Neuronal stem cell (in vitro differentiated cells): ENCODE measurements around the gene NOA1.
"Not testable (repeated sequence)": the region's sequence is repeated elsewhere in the genome, so short reads cannot be mapped to it uniquely, and the experiment has no call there.

Experiments used
- DNase-seq: peaks from one replicate; pipeline ENCODE4 v3.0.0-alpha.2; 2013; ENCODE audit warnings: low spot score
- H2AFZ ChIP-seq: one replicate; pipeline ENCODE4 v1.6.1; 2013; ENCODE audit warnings: mild to moderate bottlenecking, low read length, inconsistent platforms
- H2AK5ac ChIP-seq: 2 replicates; pipeline ENCODE4 v1.6.1; 2013; ENCODE audit warnings: low read depth, mild to moderate bottlenecking, inconsistent platforms, low read length, moderate library complexity, mixed read lengths
- H2BK120ac ChIP-seq: 2 replicates; pipeline ENCODE4 v1.6.1; 2013; ENCODE audit warnings: low read depth, mild to moderate bottlenecking, inconsistent platforms, low read length, moderate library complexity, mixed read lengths
- H2BK12ac ChIP-seq: one replicate; pipeline ENCODE4 v1.6.1; 2013; ENCODE audit warnings: low read length, inconsistent platforms
- H2BK15ac ChIP-seq: 2 replicates; pipeline ENCODE4 v1.6.1; 2013; ENCODE audit warnings: mild to moderate bottlenecking, low read length, inconsistent platforms, mixed read lengths
- H2BK5ac ChIP-seq: one replicate; pipeline ENCODE4 v1.6.1; 2013; ENCODE audit warnings: inconsistent platforms, mild to moderate bottlenecking, low read length, moderate library complexity
- H3K14ac ChIP-seq: one replicate; pipeline ENCODE4 v1.6.1; 2013; ENCODE audit warnings: low read length, inconsistent platforms
- H3K18ac ChIP-seq: 2 replicates; pipeline ENCODE4 v1.6.1; 2013; ENCODE audit warnings: low read length, inconsistent platforms
- H3K23ac ChIP-seq: 2 replicates; pipeline ENCODE4 v1.6.1; 2013; ENCODE audit warnings: low read depth, mild to moderate bottlenecking, mixed read lengths, low read length, inconsistent platforms; ENCODE audit not compliant: poor library complexity
- H3K27ac ChIP-seq: replicated peaks from 3 replicates; pipeline ENCODE4 v1.5.1; 2013; ENCODE audit warnings: low read length, inconsistent platforms
- H3K27me3 ChIP-seq, 3 experiments: 2 replicates each; pipeline ENCODE4 v1.6.1; 2013; ENCODE audit warnings: low read length in 3 of 3, mild to moderate bottlenecking in 2 of 3, inconsistent platforms in 1 of 3, low read depth in 1 of 3, mixed read lengths in 1 of 3, moderate library complexity in 1 of 3; ENCODE audit not compliant: control insufficient read depth in 3 of 3, insufficient read depth in 3 of 3
- H3K36me3 ChIP-seq, 2 donors: replicated peaks in 1 of 2; 2 replicates each; pipeline ENCODE4 v1.6.1; 2013; ENCODE audit warnings: low read length in 2 of 2; ENCODE audit not compliant: control insufficient read depth in 2 of 2, insufficient read depth in 2 of 2
- H3K4ac ChIP-seq: 2 replicates; pipeline ENCODE4 v1.6.1; 2013; ENCODE audit warnings: inconsistent platforms, mild to moderate bottlenecking, low read length, moderate library complexity
- H3K4me1 ChIP-seq, 2 donors: 1 replicate in 1 of 2; 2 replicates in 1 of 2; pipeline ENCODE4 v1.6.1; 2013; ENCODE audit warnings: low read length in 2 of 2, low read depth in 1 of 2; ENCODE audit not compliant: control insufficient read depth in 2 of 2, insufficient read depth in 1 of 2
- H3K4me2 ChIP-seq: one replicate; pipeline ENCODE4 v1.6.1; 2013; ENCODE audit warnings: mild to moderate bottlenecking, low read length, inconsistent platforms; ENCODE audit not compliant: insufficient read depth, poor library complexity, severe bottlenecking
- H3K4me3 ChIP-seq, 2 donors: 2 replicates each; pipeline ENCODE4 v1.5.1; 2013; ENCODE audit warnings: low read length in 2 of 2, mild to moderate bottlenecking in 2 of 2, inconsistent platforms in 1 of 2, moderate library complexity in 1 of 2
- H3K79me1 ChIP-seq: one replicate; pipeline ENCODE4 v1.6.1; 2013; ENCODE audit warnings: low read depth, mild to moderate bottlenecking, inconsistent platforms, low read length, moderate library complexity
- H3K9ac ChIP-seq: one replicate; pipeline ENCODE4 v1.6.1; 2013; ENCODE audit warnings: mild to moderate bottlenecking, low read depth, low read length, inconsistent platforms; ENCODE audit not compliant: poor library complexity
- H3K9me3 ChIP-seq, 2 donors: replicated peaks in 1 of 2; 2 replicates each; pipeline versions ENCODE3 to v1.6.1; 2013; ENCODE audit warnings: low read length in 2 of 2, mild to moderate bottlenecking in 2 of 2, inconsistent platforms in 1 of 2, low read depth in 1 of 2, mixed read lengths in 1 of 2, moderate library complexity in 1 of 2; ENCODE audit not compliant: control insufficient read depth in 2 of 2, insufficient read depth in 1 of 2
- H4K8ac ChIP-seq: one replicate; pipeline ENCODE4 v1.6.1; 2013; ENCODE audit warnings: low read depth, mild to moderate bottlenecking, inconsistent platforms, low read length, moderate library complexity
- H4K91ac ChIP-seq: one replicate; pipeline ENCODE4 v1.6.1; 2013; ENCODE audit warnings: low read length, low read depth, mild to moderate bottlenecking, inconsistent platforms; ENCODE audit not compliant: poor library complexity
- WGBS, 2 donors: extraction: QIAGEN DNeasy Blood & Tissue Kit; methylation state at CpG; one replicate each; pipeline ENCODE4 v1.1.7; 2013; ENCODE audit warnings: missing lambda C conversion rate in 2 of 2, mixed read lengths in 1 of 2; ENCODE audit not compliant: insufficient read length in 2 of 2, insufficient replicate concordance in 1 of 2; ENCODE audit errors: extremely low coverage in 2 of 2; 5-methylcytosine and 5-hydroxymethylcytosine counted together

The NOA1 gene

DNA sequence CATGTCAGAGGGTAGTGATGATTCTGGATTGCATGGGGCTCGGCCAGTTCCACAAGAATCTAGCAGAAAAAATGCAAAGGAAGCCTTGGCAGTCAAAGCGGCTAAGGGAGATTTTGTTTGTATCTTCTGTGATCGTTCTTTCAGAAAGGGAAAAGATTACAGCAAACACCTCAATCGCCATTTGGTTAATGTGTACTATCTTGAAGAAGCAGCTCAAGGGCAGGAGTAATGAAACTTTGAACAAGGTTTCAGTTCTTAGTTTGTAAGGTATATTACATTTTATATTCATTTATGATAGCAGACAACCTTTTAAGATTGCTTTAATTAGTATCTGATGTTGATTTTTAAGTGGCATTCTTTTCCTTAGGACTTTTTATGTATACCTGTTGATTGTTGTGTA lies 45.5 kb downstream of the NOA1 start:
- no peak overlapping the region for H3K14ac ChIP-seq
- H2AFZ ChIP-seq = no peak overlapping the region
- no peak overlapping the region for H2AK5ac ChIP-seq
- H3K36me3 ChIP-seq = peaks cover 14 to 96% of the 10 kb centered on the region in 2 donors
- no peaks in the 10 kb centered on the region for H3K9me3 ChIP-seq
- H3K4me2 ChIP-seq = no peak overlapping the region
- no peak overlapping the region for H3K18ac ChIP-seq
- H2BK5ac ChIP-seq = no peak overlapping the region
- H2BK15ac ChIP-seq = no peak overlapping the region
- WGBS, 2 donors = no CpG with 5 or more reads among the region's 4 CpGs
- no peak for DNase-seq
- H3K9ac ChIP-seq = no peak overlapping the region
- H3K79me1 ChIP-seq = peaks cover 2% of the 10 kb centered on the region
- H4K91ac ChIP-seq = no peak overlapping the region
- no peak overlapping the region for H4K8ac ChIP-seq
- no peaks in the 10 kb centered on the region for H3K4me1 ChIP-seq
- no peak overlapping the region for H2BK120ac ChIP-seq
- H3K4ac ChIP-seq = no peak overlapping the region
- no peak overlapping the region for H3K23ac ChIP-seq
- no peaks in the 10 kb centered on the region for H3K27me3 ChIP-seq
- no peak overlapping the region for H2BK12ac ChIP-seq
- no peak overlapping the region for H3K4me3 ChIP-seq
- H3K27ac ChIP-seq = no peak overlapping the region

DNA sequence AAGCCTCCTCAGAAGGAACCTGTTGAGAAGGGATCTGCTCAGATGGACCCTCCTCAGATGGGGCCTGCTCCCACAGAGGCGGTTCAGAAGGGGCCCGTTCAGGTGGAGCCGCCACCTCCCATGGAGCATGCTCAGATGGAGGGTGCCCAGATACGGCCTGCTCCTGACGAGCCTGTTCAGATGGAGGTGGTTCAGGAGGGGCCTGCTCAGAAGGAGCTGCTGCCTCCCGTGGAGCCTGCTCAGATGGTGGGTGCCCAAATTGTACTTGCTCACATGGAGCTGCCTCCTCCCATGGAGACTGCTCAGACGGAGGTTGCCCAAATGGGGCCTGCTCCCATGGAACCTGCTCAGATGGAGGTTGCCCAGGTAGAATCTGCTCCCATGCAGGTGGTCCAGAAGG lies 46.8 kb downstream of the NOA1 start:
- H3K79me1 ChIP-seq = peaks cover 2% of the 10 kb centered on the region
- H3K36me3 ChIP-seq = peaks cover 14 to 95% of the 10 kb centered on the region in 2 donors
- H2BK12ac ChIP-seq = no peak overlapping the region
- no peak overlapping the region for H3K4me3 ChIP-seq
- H3K14ac ChIP-seq = peak overlapping the region; percentile 21
- peak overlapping the region; percentile 43 for H3K23ac ChIP-seq
- no peak overlapping the region for H2AK5ac ChIP-seq
- H3K4ac ChIP-seq = no peak overlapping the region
- no peak overlapping the region for H3K27ac ChIP-seq
- no peak overlapping the region for H3K18ac ChIP-seq
- no peak overlapping the region for H2BK15ac ChIP-seq
- no peak overlapping the region for H3K9ac ChIP-seq
- peak overlapping the region; percentile 82 for H2BK5ac ChIP-seq
- no peak for DNase-seq
- no peak overlapping the region for H2BK120ac ChIP-seq
- WGBS, 2 donors = no CpG with 5 or more reads among the region's 7 CpGs
- no peaks in the 10 kb centered on the region for H3K9me3 ChIP-seq
- H3K4me1 ChIP-seq = no peaks in the 10 kb centered on the region
- no peak overlapping the region for H4K91ac ChIP-seq
- H3K27me3 ChIP-seq = no peaks in the 10 kb centered on the region
- no peak overlapping the region for H3K4me2 ChIP-seq
- H2AFZ ChIP-seq = no peak overlapping the region
- no peak overlapping the region for H4K8ac ChIP-seq

DNA sequence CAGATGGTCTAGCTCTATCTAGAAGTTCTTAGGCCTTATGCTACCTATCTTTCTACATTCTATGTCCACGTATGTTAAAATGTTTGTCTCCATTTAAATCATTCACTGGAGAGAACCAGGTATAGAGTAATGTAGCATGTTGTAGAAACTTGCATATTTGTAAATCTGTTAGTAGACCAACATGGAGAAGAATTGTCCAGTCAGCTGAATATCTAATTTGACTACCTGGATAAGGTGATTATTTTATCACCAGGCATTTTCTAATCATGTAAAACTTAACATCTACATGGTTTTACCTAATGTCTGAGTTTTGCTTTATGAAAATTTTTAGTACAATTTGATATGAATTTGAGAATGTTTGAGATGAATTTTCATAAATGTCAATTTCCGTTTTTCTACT lies 50.2 kb downstream of the NOA1 start:
- H3K14ac ChIP-seq = no peak overlapping the region
- H2AFZ ChIP-seq = no peak overlapping the region
- WGBS, 2 donors = no CpG with 5 or more reads among the region's 2 CpGs

DNA sequence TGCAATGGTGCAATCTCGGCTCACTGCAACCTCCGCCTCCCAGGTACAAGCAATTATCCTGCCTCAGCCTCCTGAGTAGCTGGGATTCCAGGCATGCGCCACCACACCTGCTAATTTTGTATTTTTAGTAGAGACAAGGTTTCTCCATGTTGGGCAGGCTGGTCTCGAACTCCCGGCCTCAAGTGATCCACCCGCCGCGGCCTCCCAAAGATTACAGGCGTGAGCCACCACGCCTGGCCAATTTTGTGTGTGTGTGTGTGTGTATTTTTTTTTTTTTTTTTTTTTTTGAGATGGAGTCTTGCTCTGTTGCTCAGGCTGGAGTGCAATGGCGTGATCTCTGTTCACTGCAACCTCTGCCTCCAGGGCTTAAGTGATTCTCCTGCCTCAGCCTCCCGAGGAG lies 62.4 kb downstream of the NOA1 start:
- not testable (repeated sequence) for H3K9me3 ChIP-seq, H3K79me1 ChIP-seq, H2AFZ ChIP-seq, H4K8ac ChIP-seq, H3K27me3 ChIP-seq, H3K18ac ChIP-seq, H3K4ac ChIP-seq, H3K4me1 ChIP-seq, H4K91ac ChIP-seq, DNase-seq, H3K27ac ChIP-seq, H3K4me2 ChIP-seq, H2BK15ac ChIP-seq, H3K23ac ChIP-seq, H3K14ac ChIP-seq, H2AK5ac ChIP-seq, H3K4me3 ChIP-seq, H2BK5ac ChIP-seq, H3K9ac ChIP-seq, H2BK12ac ChIP-seq, H2BK120ac ChIP-seq
- WGBS, 2 donors = no CpG with 5 or more reads among the region's 12 CpGs
- H3K36me3 ChIP-seq = peaks cover 4 to 89% of the 10 kb centered on the region in 2 donors

More for the DNA sequence above, 50.2 kb downstream of the NOA1 start:
- Histone ChIP-seq H3K23ac (no peak overlapping the region), H2BK12ac (no peak overlapping the region), H4K91ac (no peak overlapping the region), H3K4me1 (no peaks in the 10 kb centered on the region), H2BK5ac (no peak overlapping the region), H2BK15ac (no peak overlapping the region), H3K4ac (no peak overlapping the region), H3K36me3 (peaks cover 19 to 93% of the 10 kb centered on the region in 2 donors), H3K9me3 (no peaks in the 10 kb centered on the region), H3K4me2 (no peak overlapping the region), H3K9ac (no peak overlapping the region), H3K4me3 (no peak overlapping the region), H3K18ac (no peak overlapping the region), H2AK5ac (no peak overlapping the region), H3K79me1 (peaks cover 2% of the 10 kb centered on the region), H4K8ac (no peak overlapping the region), H3K27me3 (no peaks in the 10 kb centered on the region), H3K27ac (no peak overlapping the region), H2BK120ac (no peak overlapping the region)
- DNase-seq = no peak
